Endodermal cell (in vitro differentiated cells): ENCODE results near the gene GTF2A2. TPM values are rescaled to one million over a fixed set of nuclear protein-coding genes. Genes with fewer than 3 reads are reported as not detected.
"Not testable (repeated sequence)": the region's sequence is repeated elsewhere in the genome, so short reads cannot be mapped to it uniquely, and the experiment has no call there.

Source experiments
- DNase-seq: peaks from one replicate; pipeline ENCODE4 v3.0.0-alpha.2; 2017
- H3K27ac ChIP-seq: 2 replicates; pipeline ENCODE4 v1.5.1; 2013; ENCODE audit warnings: mild to moderate bottlenecking, low read depth, low read length, moderate library complexity
- H3K27me3 ChIP-seq: 2 replicates; pipeline ENCODE4 v1.6.1; 2013; ENCODE audit warnings: mild to moderate bottlenecking, low read length, moderate library complexity; ENCODE audit not compliant: insufficient read depth, control insufficient read depth, poor library complexity, severe bottlenecking
- H3K36me3 ChIP-seq: 2 replicates; pipeline ENCODE4 v1.7.0; 2013; ENCODE audit warnings: mild to moderate bottlenecking, low read length, moderate library complexity; ENCODE audit not compliant: control insufficient read depth, insufficient read depth
- H3K4me1 ChIP-seq: one replicate; pipeline ENCODE4 v1.7.0; 2013; ENCODE audit warnings: low read length; ENCODE audit not compliant: control insufficient read depth, insufficient read depth
- H3K4me3 ChIP-seq: 2 replicates; pipeline ENCODE4 v1.5.1; 2013; ENCODE audit warnings: mild to moderate bottlenecking, low read length, moderate library complexity
- H3K9ac ChIP-seq: 2 replicates; pipeline ENCODE4 v1.6.1; 2013; ENCODE audit warnings: mild to moderate bottlenecking, low read length, moderate library complexity; ENCODE audit not compliant: poor library complexity, severe bottlenecking; ENCODE audit errors: extremely low read depth
- H3K9me3 ChIP-seq: 2 replicates; pipeline ENCODE4 v1.6.1; 2013; ENCODE audit warnings: mild to moderate bottlenecking, low read length, moderate library complexity; ENCODE audit not compliant: control insufficient read depth
- H3K27ac Mint-ChIP-seq: 2 replicates; pipeline ENCODE4 v1.8.0; 2020; ENCODE audit warnings: mixed read lengths
- H3K27me3 Mint-ChIP-seq: 2 replicates; pipeline ENCODE4 v1.8.0; 2021; ENCODE audit warnings: mild to moderate bottlenecking, mixed read lengths; ENCODE audit not compliant: insufficient read depth
- H3K36me3 Mint-ChIP-seq: 2 replicates; pipeline ENCODE4 v1.8.0; 2020; ENCODE audit warnings: low read depth, mixed read lengths
- H3K4me1 Mint-ChIP-seq: 2 replicates; pipeline ENCODE4 v1.8.0; 2020; ENCODE audit warnings: mixed read lengths
- H3K4me3 Mint-ChIP-seq: 2 replicates; pipeline ENCODE4 v1.8.0; 2020; ENCODE audit warnings: mild to moderate bottlenecking, moderate library complexity, mixed read lengths
- H3K9me3 Mint-ChIP-seq: 2 replicates; pipeline ENCODE4 v1.8.0; 2020; ENCODE audit warnings: mild to moderate bottlenecking, mixed read lengths
- CTCF ChIP-seq: fragments of 200-600 bp; sonication (generic); conservative IDR thresholded peaks from 2 replicates; pipeline ENCODE4 v1.5.0; 2021; ENCODE audit warnings: antibody characterized with exemption, mild to moderate bottlenecking
- WGBS, 2 experiments: methylation state at CpG; one replicate each; pipeline versions ENCODE4 v1.1.5 to v1.1.7; 2013; ENCODE audit warnings: missing lambda C conversion rate in 2 of 2, mixed read lengths in 1 of 2; ENCODE audit not compliant: insufficient coverage in 1 of 2, insufficient read length in 1 of 2; 5-methylcytosine and 5-hydroxymethylcytosine counted together
- total RNA-seq, 2 donors: library from RNA; stranded (reverse); fragmentation: NEBNext Ultra II Directional in 1 of 2; extraction: Animal tissue kit (Norgen Biotek cat#: 25700) in 1 of 2; gene quantifications; 2 replicates in 1 of 2; 3 replicates in 1 of 2; pipeline ENCODE4 v1.2.1, GENCODE V29; 2021

The GTF2A2 gene
- total RNA-seq, 2 donors from 2014 or later, result 168 to 246 TPM

DNA sequence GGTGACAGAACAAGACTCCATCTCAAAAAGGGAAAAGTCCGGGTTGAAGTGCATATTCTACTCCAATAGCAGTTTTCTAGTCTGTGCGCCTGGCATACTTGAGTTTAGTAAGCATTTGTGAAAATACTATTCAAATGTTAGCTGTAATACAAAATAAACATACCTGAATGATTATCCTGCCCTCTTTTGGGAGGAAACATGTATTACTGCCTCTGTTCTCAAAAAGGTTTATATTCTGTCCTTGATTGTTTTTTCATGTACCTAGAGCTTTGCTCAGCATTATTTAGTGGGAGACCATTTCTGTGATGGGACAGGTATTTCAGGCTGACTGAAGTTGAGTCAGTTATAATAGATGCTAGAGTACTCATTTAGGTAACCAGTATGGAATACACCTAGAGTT is 19.8 kb downstream of the GTF2A2 start:
- peaks cover 59% of the 10 kb centered on the region for H3K36me3 ChIP-seq
- H3K27ac Mint-ChIP-seq, H3K9me3 Mint-ChIP-seq, H3K4me1 ChIP-seq, H3K4me3 Mint-ChIP-seq, H3K27me3 ChIP-seq, H3K27me3 Mint-ChIP-seq, DNase-seq, H3K9me3 ChIP-seq, H3K9ac ChIP-seq, H3K4me3 ChIP-seq, H3K27ac ChIP-seq: not testable (repeated sequence)
- H3K4me1 Mint-ChIP-seq, result peaks cover 18% of the 10 kb centered on the region
- peak; percentile 44 for TF ChIP-seq CTCF
- WGBS, 2 experiments, result 86 to 89% methylated on average over 1 to 2 of the region's 2 CpGs
- peaks cover 50% of the 10 kb centered on the region for H3K36me3 Mint-ChIP-seq

DNA sequence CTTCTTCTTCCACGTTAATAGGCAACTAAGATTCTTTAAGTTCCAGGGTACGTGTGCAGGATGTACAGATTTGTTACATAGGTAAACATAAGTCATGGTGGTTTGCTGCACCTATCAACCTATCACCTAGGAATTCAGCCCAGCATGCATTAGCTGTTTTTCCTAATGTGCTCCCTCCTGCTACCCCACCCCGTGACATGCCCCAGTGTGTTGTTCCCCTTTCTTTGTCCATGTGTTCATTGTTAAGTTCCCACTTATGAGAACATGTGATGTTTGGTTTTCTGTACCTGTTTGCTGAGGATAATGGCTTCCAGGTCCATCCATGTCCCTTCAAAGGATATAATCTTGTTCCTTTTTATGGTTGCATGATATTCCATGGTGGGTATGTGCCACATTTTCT is 21.1 kb downstream of the GTF2A2 start:
- peaks cover 7% of the 10 kb centered on the region for H3K4me1 ChIP-seq
- H3K9ac ChIP-seq, result no peak overlapping the region
- no peak for DNase-seq
- H3K27ac Mint-ChIP-seq, result no peak overlapping the region
- H3K36me3 ChIP-seq, result peaks cover 46% of the 10 kb centered on the region
- 89 to 100% methylated on average over 2 to 3 of the region's 3 CpGs for WGBS, 2 experiments
- H3K27ac ChIP-seq, result no peak overlapping the region
- no peak overlapping the region for H3K4me3 ChIP-seq
- peaks cover 40% of the 10 kb centered on the region for H3K36me3 Mint-ChIP-seq
- no peak for TF ChIP-seq CTCF
- no peaks in the 10 kb centered on the region for H3K27me3 Mint-ChIP-seq
- peaks cover 15% of the 10 kb centered on the region for H3K4me1 Mint-ChIP-seq
- no peaks in the 10 kb centered on the region for H3K9me3 ChIP-seq
- H3K27me3 ChIP-seq, result no peaks in the 10 kb centered on the region
- no peaks in the 10 kb centered on the region for H3K9me3 Mint-ChIP-seq
- H3K4me3 Mint-ChIP-seq, result no peak overlapping the region

DNA sequence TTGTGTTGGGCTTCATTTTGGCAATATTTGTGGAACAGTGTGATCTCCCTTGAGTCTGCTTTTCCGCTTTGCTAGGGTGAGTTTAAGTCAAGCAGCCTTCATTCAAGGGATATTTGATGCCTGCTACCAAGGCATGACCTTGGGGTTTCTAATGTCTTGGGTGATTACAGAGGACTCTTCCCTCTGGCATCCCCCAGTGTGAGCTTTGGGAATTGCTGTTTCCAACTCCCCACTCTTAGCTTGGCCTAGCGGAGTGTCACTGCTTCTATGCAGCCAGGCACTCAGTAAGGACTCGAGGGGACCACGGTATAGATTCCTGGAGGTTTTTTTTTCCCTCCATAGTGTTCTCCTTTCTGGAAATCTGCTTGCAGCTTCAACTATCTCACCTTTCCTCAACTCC is 24.6 kb downstream of the GTF2A2 start:
- TF ChIP-seq CTCF, result peak; percentile 80
- H3K9me3 Mint-ChIP-seq, result no peaks in the 10 kb centered on the region
- no peak overlapping the region for H3K27ac Mint-ChIP-seq
- no peak overlapping the region for H3K4me3 Mint-ChIP-seq
- Histone ChIP-seq H3K36me3 (peaks cover 11% of the 10 kb centered on the region), H3K9ac (no peak overlapping the region), H3K4me1 (peaks cover 3% of the 10 kb centered on the region), H3K27ac (no peak overlapping the region), H3K9me3 (no peaks in the 10 kb centered on the region), H3K4me3 (no peak overlapping the region), H3K27me3 (no peaks in the 10 kb centered on the region)
- peak; percentile 86 for DNase-seq
- H3K27me3 Mint-ChIP-seq, result no peaks in the 10 kb centered on the region
- H3K4me1 Mint-ChIP-seq, result peaks cover 15% of the 10 kb centered on the region
- peaks cover 8% of the 10 kb centered on the region for H3K36me3 Mint-ChIP-seq
- 23 to 48% methylated on average over 3 to 4 of the region's 4 CpGs for WGBS, 2 experiments
